SK-N-MC (cell line): ENCODE results near the gene CLEC4M.

Source experiments
- EZH2 ChIP-seq: fragments of 200-600 bp; sonication (generic); IDR thresholded peaks from one replicate; pipeline ENCODE4 v1.6.1; 2017; ENCODE audit warnings: antibody characterized with exemption
- FOXP2 ChIP-seq: optimal IDR thresholded peaks from 2 replicates; pipeline ENCODE3; 2011; ENCODE audit warnings: mild to moderate bottlenecking, moderate library complexity; ENCODE audit not compliant: insufficient read depth; ENCODE audit errors: extremely low read length, control extremely low read depth
- POLR2AphosphoS5 ChIP-seq: IDR thresholded peaks from 2 replicates; pipeline ENCODE4 v1.6.1; 2012; ENCODE audit warnings: mild to moderate bottlenecking, low read depth, low read length, borderline replicate concordance

DNA sequence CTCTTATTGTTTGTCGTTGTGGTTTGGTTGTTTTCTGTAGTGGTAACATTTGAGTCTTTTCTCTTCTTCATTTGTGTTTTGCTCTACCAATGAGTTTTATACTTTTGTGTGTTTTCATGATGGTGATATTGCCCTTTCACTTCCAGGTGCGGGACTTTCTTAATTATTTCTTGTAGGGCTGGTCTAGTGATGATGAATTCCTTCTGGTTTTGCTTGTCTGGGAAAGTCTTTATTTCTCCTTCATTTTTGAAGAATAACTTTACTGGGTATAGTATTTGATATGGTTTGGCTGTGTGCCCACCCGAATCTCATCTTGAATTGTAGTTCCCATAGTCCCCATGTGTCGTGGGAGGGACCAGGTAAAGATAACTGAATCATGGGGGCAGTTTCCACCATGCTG is 6.8 kb upstream of the CLEC4M start:
- no peak for TF ChIP-seq POLR2AphosphoS5
- TF ChIP-seq EZH2 = no peak
- no peak for TF ChIP-seq FOXP2
